Measurements from ENCODE around the gene EGR4. TPM values are rescaled to one million over a fixed set of nuclear protein-coding genes. Genes with fewer than 3 reads are reported as not detected.

Gene EGR4
- polyA plus RNA-seq, 1 experiment = not detected

DNA sequence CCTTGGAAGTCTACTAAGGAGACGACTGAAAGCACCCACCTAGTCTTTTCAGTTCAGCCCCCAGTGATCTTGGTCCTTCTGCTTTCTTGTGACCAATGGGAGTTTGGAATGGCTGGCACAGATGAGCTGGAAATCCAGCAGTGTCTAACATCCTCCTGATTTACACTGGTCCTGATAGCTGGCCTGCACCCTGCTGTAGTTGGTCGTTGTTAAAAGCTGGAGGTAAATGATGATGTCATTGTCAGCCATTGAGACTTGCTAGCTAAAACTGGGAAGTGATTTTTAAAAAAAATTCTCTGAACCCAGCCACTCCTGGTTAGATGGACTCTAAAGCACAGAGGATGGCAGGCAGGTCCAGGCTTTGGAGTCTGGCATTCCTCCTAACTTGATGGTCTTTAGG, 39.9 kb downstream of the EGR4 start:
- POLR2A ChIA-PET = no interaction called here
- Histone ChIP-seq H3K4me3 (ENCODE audit: low read depth, low read length) (no peak overlapping the region), H3K27ac (ENCODE audit: low read depth, low read length) (no peak overlapping the region), H3K9me3 (ENCODE audit: control insufficient read depth, insufficient read depth, low read length) (no peaks in the 10 kb centered on the region), H3K27me3 (ENCODE audit: control insufficient read depth, insufficient read depth, low read length) (no peaks in the 10 kb centered on the region)
- DNase-seq (ENCODE audit: low read depth, low spot score) = no peak
- CTCF ChIA-PET = interaction anchor here (0.5 to 1.0 kb wide), 2 partner anchors 18 to 41 kb away, joined by 3 read pairs; no protein-coding TSS in a partner anchor
- TF ChIP-seq, protein P1, sequence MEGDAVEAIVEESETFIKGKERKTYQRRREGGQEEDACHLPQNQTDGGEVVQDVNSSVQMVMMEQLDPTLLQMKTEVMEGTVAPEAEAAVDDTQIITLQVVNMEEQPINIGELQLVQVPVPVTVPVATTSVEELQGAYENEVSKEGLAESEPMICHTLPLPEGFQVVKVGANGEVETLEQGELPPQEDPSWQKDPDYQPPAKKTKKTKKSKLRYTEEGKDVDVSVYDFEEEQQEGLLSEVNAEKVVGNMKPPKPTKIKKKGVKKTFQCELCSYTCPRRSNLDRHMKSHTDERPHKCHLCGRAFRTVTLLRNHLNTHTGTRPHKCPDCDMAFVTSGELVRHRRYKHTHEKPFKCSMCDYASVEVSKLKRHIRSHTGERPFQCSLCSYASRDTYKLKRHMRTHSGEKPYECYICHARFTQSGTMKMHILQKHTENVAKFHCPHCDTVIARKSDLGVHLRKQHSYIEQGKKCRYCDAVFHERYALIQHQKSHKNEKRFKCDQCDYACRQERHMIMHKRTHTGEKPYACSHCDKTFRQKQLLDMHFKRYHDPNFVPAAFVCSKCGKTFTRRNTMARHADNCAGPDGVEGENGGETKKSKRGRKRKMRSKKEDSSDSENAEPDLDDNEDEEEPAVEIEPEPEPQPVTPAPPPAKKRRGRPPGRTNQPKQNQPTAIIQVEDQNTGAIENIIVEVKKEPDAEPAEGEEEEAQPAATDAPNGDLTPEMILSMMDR (IDR thresholded peaks at IDR 0.05; ENCODE audit: low read depth, low read length) = no peak

DNA sequence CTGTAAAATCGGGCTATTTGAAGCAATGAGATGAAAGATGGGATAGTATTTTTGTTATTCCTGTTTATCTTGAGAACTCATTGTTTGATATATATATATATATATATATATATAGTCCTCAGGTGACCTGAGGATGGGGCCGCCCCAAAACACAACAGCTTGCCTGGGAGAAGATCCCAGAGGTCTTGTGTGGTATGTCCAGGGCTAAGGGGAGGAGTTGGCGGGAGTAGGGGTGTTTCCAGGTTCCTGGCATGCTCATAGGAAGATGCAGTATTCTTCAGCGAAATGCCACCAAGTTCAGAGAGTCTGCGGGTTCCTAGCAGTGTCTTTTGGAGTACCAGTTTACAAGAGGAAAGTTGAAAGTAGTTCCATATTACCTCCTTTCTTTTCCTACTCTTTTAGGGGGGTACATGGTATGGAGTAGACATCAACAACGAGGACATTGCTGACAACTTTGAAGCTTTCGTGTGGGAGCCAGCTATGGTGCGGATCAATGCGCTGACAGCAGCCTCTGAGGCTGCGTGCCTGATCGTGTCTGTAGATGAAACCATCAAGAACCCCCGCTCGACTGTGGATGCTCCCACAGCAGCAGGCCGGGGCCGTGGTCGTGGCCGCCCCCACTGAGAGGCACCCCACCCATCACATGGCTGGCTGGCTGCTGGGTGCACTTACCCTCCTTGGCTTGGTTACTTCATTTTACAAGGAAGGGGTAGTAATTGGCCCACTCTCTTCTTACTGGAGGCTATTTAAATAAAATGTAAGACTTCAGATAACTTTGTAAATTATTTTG, 40.9 kb downstream of the EGR4 start:
- POLR2A ChIA-PET = interaction anchor here (1.1 to 1.5 kb wide), 2 partner anchors 18 to 19 kb away, joined by 3 to 6 read pairs; partner anchors contain the start of genes CCT7 and PRADC1
- no peak for DNase-seq (ENCODE audit: low read depth, low spot score)
- H3K27ac ChIP-seq (ENCODE audit: low read depth, low read length) = no peak overlapping the region
- TF ChIP-seq, protein P1 (IDR thresholded peaks at IDR 0.05; ENCODE audit: low read depth, low read length) = no peak
- H3K27me3 ChIP-seq (ENCODE audit: control insufficient read depth, insufficient read depth, low read length) = no peaks in the 10 kb centered on the region
- CTCF ChIA-PET = no interaction called here
- H3K4me3 ChIP-seq (ENCODE audit: low read depth, low read length) = no peak overlapping the region
- H3K9me3 ChIP-seq (ENCODE audit: control insufficient read depth, insufficient read depth, low read length) = no peaks in the 10 kb centered on the region

DNA sequence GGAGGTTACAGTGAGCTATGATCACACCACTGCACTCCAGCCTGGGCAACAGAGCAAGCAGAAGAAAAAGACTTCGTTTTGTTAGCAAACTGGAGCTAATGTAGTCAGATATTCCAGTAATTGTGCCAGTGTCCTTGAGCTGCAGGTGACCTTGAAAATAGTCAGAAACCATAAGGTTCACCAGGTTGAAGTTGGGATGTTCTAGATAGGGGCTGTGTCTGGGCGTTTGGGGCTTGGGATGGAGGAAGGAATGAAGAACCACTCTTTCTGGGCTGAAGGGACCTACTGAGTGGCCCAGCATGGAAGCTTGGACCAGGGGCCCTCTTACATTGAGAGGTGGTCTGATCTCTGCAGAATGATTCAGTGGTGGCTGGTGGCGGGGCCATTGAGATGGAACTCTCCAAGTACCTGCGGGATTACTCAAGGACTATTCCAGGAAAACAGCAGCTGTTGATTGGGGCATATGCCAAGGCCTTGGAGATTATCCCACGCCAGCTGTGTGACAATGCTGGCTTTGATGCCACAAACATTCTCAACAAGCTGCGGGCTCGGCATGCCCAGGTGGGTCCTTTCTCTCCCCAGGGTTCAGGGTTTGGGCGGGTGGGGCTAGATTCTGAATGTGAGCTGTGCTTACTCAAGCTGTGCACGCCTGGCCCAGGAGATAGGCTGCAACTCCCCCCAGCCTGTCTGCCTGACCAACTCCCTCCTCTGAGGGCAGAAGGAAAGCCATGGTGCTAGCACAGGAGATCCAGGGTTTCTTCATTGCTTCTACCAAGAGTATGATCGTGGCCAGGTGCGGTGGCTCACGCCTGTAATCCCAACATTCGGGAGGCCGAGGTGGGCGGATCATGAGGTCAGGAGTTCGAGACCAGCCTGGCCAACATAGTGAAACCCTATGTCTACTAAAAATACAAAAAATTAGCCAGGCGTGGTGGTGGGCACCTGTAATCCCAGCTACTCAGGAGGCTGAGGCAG, 42.2 kb downstream of the EGR4 start:
- CTCF ChIA-PET = interaction anchor here (0.6 kb wide), 1 partner anchor 20 kb away, joined by 3 read pairs; no protein-coding TSS in a partner anchor
- no peak for DNase-seq (ENCODE audit: low read depth, low spot score)

DNA sequence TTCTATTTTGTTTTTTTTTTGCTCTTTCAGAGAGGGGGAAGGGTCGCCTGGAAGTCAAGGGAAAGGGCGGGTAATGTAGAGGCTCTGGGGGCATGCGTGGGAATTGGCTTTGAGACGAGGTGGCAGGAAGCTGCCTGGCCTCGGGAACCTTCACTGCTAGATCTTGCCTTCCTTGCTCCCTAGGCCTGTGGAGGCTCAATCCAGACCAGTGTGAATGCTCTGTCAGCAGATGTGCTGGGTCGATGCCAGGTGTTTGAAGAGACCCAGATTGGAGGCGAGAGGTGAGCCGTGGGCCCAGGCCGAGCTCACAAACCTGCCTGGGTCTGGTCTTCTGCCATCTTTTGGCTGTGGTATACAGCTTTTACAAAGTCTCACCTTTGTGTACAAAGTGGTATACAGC, 43.7 kb downstream of the EGR4 start:
- ChIA-PET CTCF (no interaction called here), POLR2A (interaction anchor here (0.7 to 2.1 kb wide), 3 partner anchors 14 to 17 kb away, joined by 3 to 5 read pairs (median 4); partner anchors contain the start of genes CCT7 and PRADC1)
- Histone ChIP-seq H3K4me3 (ENCODE audit: low read depth, low read length) (no peak overlapping the region), H3K27ac (ENCODE audit: low read depth, low read length) (no peak overlapping the region), H3K27me3 (ENCODE audit: control insufficient read depth, insufficient read depth, low read length) (no peaks in the 10 kb centered on the region), H3K9me3 (ENCODE audit: control insufficient read depth, insufficient read depth, low read length) (no peaks in the 10 kb centered on the region)
- DNase-seq (ENCODE audit: low read depth, low spot score) = no peak
- TF ChIP-seq, protein P1 (IDR thresholded peaks at IDR 0.05; ENCODE audit: low read depth, low read length) = no peak

More for the DNA sequence above, 42.2 kb downstream of the EGR4 start:
- no peaks in the 10 kb centered on the region for H3K27me3 ChIP-seq (ENCODE audit: control insufficient read depth, insufficient read depth, low read length)
- TF ChIP-seq, protein P1 (IDR thresholded peaks at IDR 0.05; ENCODE audit: low read depth, low read length) = no peak
- H3K27ac ChIP-seq (ENCODE audit: low read depth, low read length) = no peak overlapping the region
- H3K9me3 ChIP-seq (ENCODE audit: control insufficient read depth, insufficient read depth, low read length) = no peaks in the 10 kb centered on the region
- POLR2A ChIA-PET = interaction anchor here (0.6 to 1.5 kb wide), 4 partner anchors 17 to 868 kb away, joined by 3 to 6 read pairs (median 3); partner anchors contain the start of genes CCT7 and PRADC1
- no peak overlapping the region for H3K4me3 ChIP-seq (ENCODE audit: low read depth, low read length)

All from AG04450 (cell line).